ENCODE results near the gene HIC1.

HIC1 gene

GRCh38 chr17:2040942-2041560 lies 13.9 kb upstream of the HIC1 start:
- peaks cover 5% of the 10 kb centered on the region for H3K27me3 ChIP-seq (ENCODE audit: control insufficient read depth, insufficient read depth, low read length)
- peaks cover 4% of the 10 kb centered on the region for H3K36me3 ChIP-seq (ENCODE audit: control insufficient read depth, insufficient read depth, low read length)
- no peaks in the 10 kb centered on the region for H3K4me1 ChIP-seq (ENCODE audit: control insufficient read depth, insufficient read depth, low read length)
- no peak overlapping the region for H3K9ac ChIP-seq (ENCODE audit: low read depth, low read length)
- H3K4me3 ChIP-seq (ENCODE audit: low read depth, low read length): peak overlapping the region; percentile 91
- no peaks in the 10 kb centered on the region for H3K9me3 ChIP-seq (ENCODE audit: control insufficient read depth, insufficient read depth, low read length)

GRCh38 chr17:2041561-2042389 lies 13.1 kb upstream of the HIC1 start, which contains the start of gene OVCA2:
OVCA2 (plus strand) TSS chr17:2042022; CDS start chr17:2042048, 26 bp downstream.
- H3K9me3 ChIP-seq (ENCODE audit: control insufficient read depth, insufficient read depth, low read length): no peaks in the 10 kb centered on the region
- no peaks in the 10 kb centered on the region for H3K4me1 ChIP-seq (ENCODE audit: control insufficient read depth, insufficient read depth, low read length)
- peak within 1 kb of the TSS; percentile 91 for H3K4me3 ChIP-seq (ENCODE audit: low read depth, low read length)
- peaks cover 5% of the 10 kb centered on the region for H3K27me3 ChIP-seq (ENCODE audit: control insufficient read depth, insufficient read depth, low read length)
- no peaks in the 10 kb centered on the region for H3K36me3 ChIP-seq (ENCODE audit: control insufficient read depth, insufficient read depth, low read length)
- H3K9ac ChIP-seq (ENCODE audit: low read depth, low read length): peak within 1 kb of the TSS; percentile 79

DNA sequence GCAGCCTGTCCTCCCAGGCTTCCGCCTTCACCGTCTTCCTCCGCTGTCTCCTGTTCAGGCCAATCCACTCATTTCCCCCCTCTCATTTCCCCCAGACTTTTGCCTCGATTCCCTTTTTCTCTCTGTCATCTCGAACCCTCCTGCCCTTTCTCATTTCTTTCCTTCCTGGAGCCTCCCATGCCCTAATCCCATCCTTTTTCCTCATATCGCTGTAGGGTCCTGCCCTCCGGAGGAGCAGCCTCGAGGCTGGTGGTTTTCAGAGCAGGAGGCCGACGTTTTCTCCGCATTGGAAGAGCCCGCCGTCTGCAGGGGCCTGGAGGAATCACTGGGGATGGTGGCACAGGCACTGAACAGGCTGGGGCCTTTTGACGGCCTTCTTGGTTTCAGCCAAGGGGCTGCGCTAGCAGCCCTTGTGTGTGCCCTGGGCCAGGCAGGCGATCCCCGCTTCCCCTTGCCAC lies 12.5 kb upstream of the HIC1 start:
- Histone ChIP-seq H3K9me3 (ENCODE audit: control insufficient read depth, insufficient read depth, low read length) (no peaks in the 10 kb centered on the region), H3K27me3 (ENCODE audit: control insufficient read depth, insufficient read depth, low read length) (peaks cover 7% of the 10 kb centered on the region), H3K36me3 (ENCODE audit: control insufficient read depth, insufficient read depth, low read length) (no peaks in the 10 kb centered on the region), H3K9ac (ENCODE audit: low read depth, low read length) (peak overlapping the region; percentile 79), H3K4me3 (ENCODE audit: low read depth, low read length) (peak overlapping the region; percentile 91), H3K4me1 (ENCODE audit: control insufficient read depth, insufficient read depth, low read length) (no peaks in the 10 kb centered on the region)

DNA sequence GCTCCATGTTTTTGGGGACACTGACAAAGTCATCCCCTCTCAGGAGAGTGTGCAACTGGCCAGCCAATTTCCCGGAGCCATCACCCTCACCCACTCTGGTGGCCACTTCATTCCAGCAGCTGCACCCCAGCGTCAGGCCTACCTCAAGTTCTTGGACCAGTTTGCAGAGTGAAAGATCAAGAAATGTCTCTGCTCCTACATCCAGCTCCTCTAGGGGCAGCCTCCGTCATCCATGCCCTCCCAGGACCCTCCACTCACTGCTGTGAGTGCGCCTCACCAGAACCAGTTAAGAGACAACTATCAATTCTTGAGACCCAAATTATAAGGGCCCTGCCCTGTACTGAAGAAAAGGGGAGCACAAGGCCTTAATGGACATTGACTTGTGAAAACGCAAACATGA lies 12.0 kb upstream of the HIC1 start:
- no peaks in the 10 kb centered on the region for H3K4me1 ChIP-seq (ENCODE audit: control insufficient read depth, insufficient read depth, low read length)
- H3K4me3 ChIP-seq (ENCODE audit: low read depth, low read length): peak overlapping the region; percentile 91
- H3K36me3 ChIP-seq (ENCODE audit: control insufficient read depth, insufficient read depth, low read length): no peaks in the 10 kb centered on the region
- no peaks in the 10 kb centered on the region for H3K9me3 ChIP-seq (ENCODE audit: control insufficient read depth, insufficient read depth, low read length)
- H3K27me3 ChIP-seq (ENCODE audit: control insufficient read depth, insufficient read depth, low read length): peaks cover 12% of the 10 kb centered on the region
- H3K9ac ChIP-seq (ENCODE audit: low read depth, low read length): no peak overlapping the region

- Histone ChIP-seq H3K4me1 (ENCODE audit: control insufficient read depth, insufficient read depth, low read length) (no peaks in the 10 kb centered on the region), H3K9me3 (ENCODE audit: control insufficient read depth, insufficient read depth, low read length) (no peaks in the 10 kb centered on the region), H3K4me3 (ENCODE audit: low read depth, low read length) (no peak overlapping the region), H3K27me3 (ENCODE audit: control insufficient read depth, insufficient read depth, low read length) (peaks cover 20% of the 10 kb centered on the region), H3K36me3 (ENCODE audit: control insufficient read depth, insufficient read depth, low read length) (no peaks in the 10 kb centered on the region), H3K9ac (ENCODE audit: low read depth, low read length) (no peak overlapping the region)
Observed at GRCh38 chr17:2043785-2044184, 11.1 kb upstream of the HIC1 start.

- no peaks in the 10 kb centered on the region for H3K4me1 ChIP-seq (ENCODE audit: control insufficient read depth, insufficient read depth, low read length)
- peaks cover 26% of the 10 kb centered on the region for H3K27me3 ChIP-seq (ENCODE audit: control insufficient read depth, insufficient read depth, low read length)
- H3K4me3 ChIP-seq (ENCODE audit: low read depth, low read length): no peak overlapping the region
- no peaks in the 10 kb centered on the region for H3K36me3 ChIP-seq (ENCODE audit: control insufficient read depth, insufficient read depth, low read length)
- no peaks in the 10 kb centered on the region for H3K9me3 ChIP-seq (ENCODE audit: control insufficient read depth, insufficient read depth, low read length)
- no peak overlapping the region for H3K9ac ChIP-seq (ENCODE audit: low read depth, low read length)
Observed at GRCh38 chr17:2044263-2044894, 10.5 kb upstream of the HIC1 start.

DNA sequence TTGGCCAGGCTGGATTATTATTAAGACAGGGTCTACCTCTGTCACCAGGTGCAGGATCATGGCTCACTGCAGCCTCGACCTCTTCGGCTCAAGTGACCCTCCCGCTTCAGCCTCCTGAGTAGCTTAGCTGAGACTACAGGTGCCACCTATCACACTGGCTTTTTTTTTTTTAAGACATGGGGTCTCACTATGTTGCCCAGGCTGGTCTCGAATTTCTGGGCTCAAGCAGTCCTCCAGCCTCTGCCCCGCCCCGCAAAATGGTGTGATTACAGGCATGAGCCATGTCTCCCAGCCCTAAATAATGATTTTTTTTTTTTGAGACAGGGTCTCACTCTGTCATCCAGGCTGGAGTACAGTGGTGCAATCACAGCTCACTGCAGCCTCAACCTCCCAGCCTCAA lies 7.3 kb upstream of the HIC1 start:
- no peaks in the 10 kb centered on the region for H3K36me3 ChIP-seq (ENCODE audit: control insufficient read depth, insufficient read depth, low read length)
- H3K4me3 ChIP-seq (ENCODE audit: low read depth, low read length): no peak overlapping the region
- H3K9ac ChIP-seq (ENCODE audit: low read depth, low read length): no peak overlapping the region
- no peaks in the 10 kb centered on the region for H3K4me1 ChIP-seq (ENCODE audit: control insufficient read depth, insufficient read depth, low read length)
- peaks cover 37% of the 10 kb centered on the region for H3K27me3 ChIP-seq (ENCODE audit: control insufficient read depth, insufficient read depth, low read length)
- no peaks in the 10 kb centered on the region for H3K9me3 ChIP-seq (ENCODE audit: control insufficient read depth, insufficient read depth, low read length)

GRCh38 chr17:2048805-2049204 lies 6.1 kb upstream of the HIC1 start:
- H3K4me1 ChIP-seq (ENCODE audit: control insufficient read depth, insufficient read depth, low read length): no peaks in the 10 kb centered on the region
- H3K36me3 ChIP-seq (ENCODE audit: control insufficient read depth, insufficient read depth, low read length): no peaks in the 10 kb centered on the region
- H3K9ac ChIP-seq (ENCODE audit: low read depth, low read length): no peak overlapping the region
- H3K4me3 ChIP-seq (ENCODE audit: low read depth, low read length): no peak overlapping the region
- H3K27me3 ChIP-seq (ENCODE audit: control insufficient read depth, insufficient read depth, low read length): peaks cover 46% of the 10 kb centered on the region
- H3K9me3 ChIP-seq (ENCODE audit: control insufficient read depth, insufficient read depth, low read length): no peaks in the 10 kb centered on the region

GRCh38 chr17:2049333-2050299 lies 5.3 kb upstream of the HIC1 start:
- no peak overlapping the region for H3K9ac ChIP-seq (ENCODE audit: low read depth, low read length)
- no peaks in the 10 kb centered on the region for H3K36me3 ChIP-seq (ENCODE audit: control insufficient read depth, insufficient read depth, low read length)
- H3K9me3 ChIP-seq (ENCODE audit: control insufficient read depth, insufficient read depth, low read length): no peaks in the 10 kb centered on the region
- peaks cover 54% of the 10 kb centered on the region for H3K27me3 ChIP-seq (ENCODE audit: control insufficient read depth, insufficient read depth, low read length)
- H3K4me3 ChIP-seq (ENCODE audit: low read depth, low read length): peak overlapping the region; percentile 32
- no peaks in the 10 kb centered on the region for H3K4me1 ChIP-seq (ENCODE audit: control insufficient read depth, insufficient read depth, low read length)

- no peaks in the 10 kb centered on the region for H3K9me3 ChIP-seq (ENCODE audit: control insufficient read depth, insufficient read depth, low read length)
- no peaks in the 10 kb centered on the region for H3K36me3 ChIP-seq (ENCODE audit: control insufficient read depth, insufficient read depth, low read length)
- no peaks in the 10 kb centered on the region for H3K4me1 ChIP-seq (ENCODE audit: control insufficient read depth, insufficient read depth, low read length)
- no peak overlapping the region for H3K9ac ChIP-seq (ENCODE audit: low read depth, low read length)
- H3K4me3 ChIP-seq (ENCODE audit: low read depth, low read length): peak overlapping the region; percentile 32
- H3K27me3 ChIP-seq (ENCODE audit: control insufficient read depth, insufficient read depth, low read length): peaks cover 56% of the 10 kb centered on the region
Observed at GRCh38 chr17:2050300-2051060, 4.4 kb upstream of the HIC1 start.
